HCT116 (cell line): ENCODE results near the gene NBAS. TPM values are rescaled to one million over a fixed set of nuclear protein-coding genes. Genes with fewer than 3 reads are reported as not detected.

Experiments
- ATAC-seq: fragments of 200-7000 bp; cut with Tn5 transposase; 2 replicates; pipeline ENCODE4 v1.9.1; 2020; ENCODE audit warnings: mild to moderate bottlenecking, moderate library complexity
- BruUV-seq: library from RNA; stranded (reverse); fragments of 400-500 nt; replicated peaks from 2 replicates; lab custom pipeline; 2021; lab: Mats Ljungman, UMichigan
- CTCF ChIA-PET: fragments of 300-600 bp; sonication (Branson Sonifier 250); formaldehyde crosslinking; loops from one replicate; lab custom pipeline; 2021; ENCODE audit warnings: antibody characterized with exemption; lab: Charles Lee
- POLR2A ChIA-PET: fragments of 300-600, 350-600 bp; sonication (Branson Sonifier 250); formaldehyde crosslinking; loops from one replicate; lab custom pipeline; 2021; ENCODE audit warnings: antibody characterized with exemption; lab: Charles Lee
- RAD21 ChIA-PET, 2 experiments: fragments of 300-600 bp; sonication (Branson Sonifier 250); formaldehyde crosslinking; loops; one replicate each; lab custom pipeline; 2023; ENCODE audit warnings: low total read pairs in 2 of 2; ENCODE audit not compliant: uncharacterized antibody in 2 of 2, unreplicated experiment in 2 of 2, low non-redundant PET in 1 of 2; lab: Charles Lee
- DNase-seq: peaks from one replicate; pipeline ENCODE4 v3.0.0-alpha.2; 2010; ENCODE audit warnings: low read depth, low spot score
- H2AFZ ChIP-seq: fragments of 200-600 bp; shearing (Covaris generic), sonication (generic); 2 replicates; pipeline ENCODE4 v1.6.1; 2017; ENCODE audit warnings: low read depth, mixed run types, mixed read lengths, antibody characterized with exemption, low read length; ENCODE audit not compliant: poor library complexity, severe bottlenecking
- H3K27ac ChIP-seq: 2 replicates; pipeline ENCODE4 v1.5.1; 2012; ENCODE audit warnings: low read depth, low read length
- H3K27me3 ChIP-seq: fragments of 200-600 bp; sonication (generic); 2 replicates; pipeline ENCODE4 v1.6.1; 2016; ENCODE audit warnings: mixed run types, low read length, mixed read lengths; ENCODE audit not compliant: insufficient read depth
- H3K36me3 ChIP-seq, 2 experiments: fragments of 200-500 bp in 1 of 2; fragments of 200-600 bp in 1 of 2; sonication (Bioruptor generic) in 1 of 2; sonication (generic) in 1 of 2; 2 replicates each; pipeline versions ENCODE4 v1.5.1 to v1.6.1; 2014 to 2016; ENCODE audit warnings: low read length in 2 of 2, inconsistent platforms in 1 of 2, mixed read lengths in 1 of 2, mixed run types in 1 of 2; ENCODE audit not compliant: insufficient read depth in 2 of 2, control insufficient read depth in 1 of 2
- H3K4me1 ChIP-seq, 2 experiments: fragments of 200-600 bp in 1 of 2; sonication (generic) in 1 of 2; 2 replicates each; pipeline versions ENCODE4 v1.5.1 to v1.6.1; 2012 to 2017; ENCODE audit warnings: low read length in 2 of 2, inconsistent platforms in 1 of 2, mild to moderate bottlenecking in 1 of 2, mixed read lengths in 1 of 2, mixed run types in 1 of 2, moderate library complexity in 1 of 2; ENCODE audit not compliant: insufficient read depth in 2 of 2, control insufficient read depth in 1 of 2
- H3K4me2 ChIP-seq: fragments of 200-600 bp; sonication (generic); 2 replicates; pipeline ENCODE4 v1.6.1; 2017; ENCODE audit warnings: mixed run types, low read length, mixed read lengths
- H3K4me3 ChIP-seq, 2 experiments: fragments of 200-600 bp in 1 of 2; sonication (generic) in 1 of 2; replicated peaks in 1 of 2; 2 replicates each; pipeline ENCODE4 v1.5.1; 2011 to 2016; ENCODE audit warnings: low read length in 2 of 2, control low read depth in 1 of 2, low read depth in 1 of 2, mild to moderate bottlenecking in 1 of 2, mixed read lengths in 1 of 2, mixed run types in 1 of 2
- H3K79me2 ChIP-seq: fragments of 200-600 bp; sonication (generic); 2 replicates; pipeline ENCODE4 v1.6.1; 2017; ENCODE audit warnings: mild to moderate bottlenecking, mixed run types, low read length, moderate library complexity, mixed read lengths; ENCODE audit not compliant: insufficient read depth
- H3K9ac ChIP-seq: fragments of 200-600 bp; sonication (generic); 2 replicates; pipeline ENCODE4 v1.6.1; 2016; ENCODE audit warnings: low read length, mixed read lengths
- H3K9me2 ChIP-seq: fragments of 200-600 bp; sonication (generic), shearing (Covaris generic); 2 replicates; pipeline ENCODE4 v1.6.1; 2017; ENCODE audit warnings: mixed run types, mild to moderate bottlenecking, moderate library complexity; ENCODE audit not compliant: insufficient read depth
- H3K9me3 ChIP-seq, 2 experiments: fragments of 200-500 bp in 1 of 2; fragments of 200-600 bp in 1 of 2; sonication (Bioruptor generic) in 1 of 2; sonication (generic) in 1 of 2; 2 replicates each; pipeline ENCODE4 v1.6.1; 2014 to 2017; ENCODE audit warnings: low read length in 2 of 2, mixed read lengths in 2 of 2, inconsistent platforms in 1 of 2, low read depth in 1 of 2, mild to moderate bottlenecking in 1 of 2, mixed run types in 1 of 2, moderate library complexity in 1 of 2; ENCODE audit not compliant: control insufficient read depth in 1 of 2, insufficient read depth in 1 of 2
- H4K20me1 ChIP-seq: fragments of 200-600 bp; sonication (generic), shearing (Covaris generic); 2 replicates; pipeline ENCODE4 v1.6.1; 2017; ENCODE audit warnings: mixed run types, mild to moderate bottlenecking, moderate library complexity; ENCODE audit not compliant: insufficient read depth
- CBX3 ChIP-seq: IDR thresholded peaks from 2 replicates; pipeline ENCODE4 v1.6.1; 2012; ENCODE audit warnings: low read depth
- CEBPB ChIP-seq: IDR thresholded peaks from 2 replicates; pipeline ENCODE4 v1.6.1; 2012; ENCODE audit warnings: low read depth
- EGR1 ChIP-seq: IDR thresholded peaks from 2 replicates; pipeline ENCODE4 v1.6.1; 2012; ENCODE audit warnings: low read depth
- ELF1 ChIP-seq: IDR thresholded peaks from 2 replicates; pipeline ENCODE4 v1.6.1; 2012; ENCODE audit warnings: low read depth, borderline replicate concordance
- EZH2phosphoT487 ChIP-seq: fragments of 200-600 bp; IDR thresholded peaks from 2 replicates; pipeline ENCODE4 v1.6.1; 2018; ENCODE audit warnings: antibody characterized with exemption, borderline replicate concordance
- FOSL1 ChIP-seq: IDR thresholded peaks from 2 replicates; pipeline ENCODE4 v1.6.1; 2012; ENCODE audit warnings: low read depth
- POLR2A ChIP-seq: IDR thresholded peaks from 2 replicates; pipeline ENCODE4 v1.7.0; 2011; ENCODE audit warnings: borderline replicate concordance; ENCODE audit not compliant: insufficient read depth, insufficient read length; ENCODE audit errors: extremely low read depth
- POLR2AphosphoS5 ChIP-seq: IDR thresholded peaks from 2 replicates; pipeline ENCODE4 v1.6.1; 2011; ENCODE audit warnings: mild to moderate bottlenecking, low read depth, low read length, moderate library complexity
- SIN3A ChIP-seq: IDR thresholded peaks from 2 replicates; pipeline ENCODE4 v1.6.1; 2012; ENCODE audit warnings: low read depth
- SP1 ChIP-seq: IDR thresholded peaks from 2 replicates; pipeline ENCODE4 v1.6.1; 2012; ENCODE audit warnings: low read depth
- SRF ChIP-seq: IDR thresholded peaks from 2 replicates; pipeline ENCODE4 v1.6.1; 2012; ENCODE audit warnings: low read depth
- TCF7L2 ChIP-seq: IDR thresholded peaks from 2 replicates; pipeline ENCODE4 v1.7.0; 2011; ENCODE audit warnings: borderline replicate concordance, inconsistent platforms; ENCODE audit not compliant: insufficient read depth, insufficient read length; ENCODE audit errors: extremely low read depth
- YY1 ChIP-seq: IDR thresholded peaks from 2 replicates; pipeline ENCODE4 v1.6.1; 2011; ENCODE audit warnings: low read length, low read depth, moderate library complexity, mild to moderate bottlenecking; ENCODE audit not compliant: insufficient replicate concordance; ENCODE audit errors: extremely low read depth
- ZFX ChIP-seq: fragments of 450-650 bp; IDR thresholded peaks from 2 replicates; pipeline ENCODE4 v1.6.1; 2017
- ZNF274 ChIP-seq: fragments of 200-500 bp; sonication (Bioruptor generic); IDR thresholded peaks from 2 replicates; pipeline ENCODE4 v1.6.1; 2014; ENCODE audit warnings: mild to moderate bottlenecking, low read depth, low read length, inconsistent platforms
- intact Hi-C: fragments of 100-400 bp; cut with micrococcal nuclease; formaldehyde crosslinking; loops from 2 replicates; pipeline ENCODE4 v1.10.0; 2022
- total RNA-seq: library from RNA; stranded (reverse); gene quantifications from one replicate; pipeline ENCODE4 v1.2.1, GENCODE V29; 2021; ENCODE audit not compliant: unreplicated experiment
- TF ChIP-seq, protein P1 (sequence below): IDR thresholded peaks from 2 replicates; pipeline ENCODE4 v1.6.1; 2011; ENCODE audit warnings: mild to moderate bottlenecking, low read length, moderate library complexity; ENCODE audit not compliant: insufficient replicate concordance; ENCODE audit errors: extremely low read depth
- TF ChIP-seq, protein P2 (sequence below): IDR thresholded peaks from 2 replicates; pipeline ENCODE4 v1.6.1; 2012
- TF ChIP-seq, protein P3 (sequence below): IDR thresholded peaks from 2 replicates; pipeline ENCODE4 v1.6.1; 2012; ENCODE audit warnings: low read depth
- TF ChIP-seq, protein P4 (sequence below): IDR thresholded peaks from 2 replicates; pipeline ENCODE4 v1.6.1; 2012
- TF ChIP-seq, protein P5 (sequence below), 3 experiments: fragments of 200-600 bp in 1 of 3; sonication (generic) in 1 of 3; IDR thresholded peaks in 2 of 3; conservative IDR thresholded peaks in 1 of 3; 2 replicates each; pipeline ENCODE4 v1.5.1; 2012 to 2017; ENCODE audit warnings: low read depth in 2 of 3, low read length in 2 of 3, antibody characterized with exemption in 1 of 3, borderline replicate concordance in 1 of 3, control low read depth in 1 of 3, mild to moderate bottlenecking in 1 of 3, mixed read lengths in 1 of 3, mixed run types in 1 of 3, moderate library complexity in 1 of 3; ENCODE audit not compliant: insufficient read depth in 1 of 3

NBAS gene
- total RNA-seq, 1 experiment from 2014 or later: 32.8 TPM

DNA sequence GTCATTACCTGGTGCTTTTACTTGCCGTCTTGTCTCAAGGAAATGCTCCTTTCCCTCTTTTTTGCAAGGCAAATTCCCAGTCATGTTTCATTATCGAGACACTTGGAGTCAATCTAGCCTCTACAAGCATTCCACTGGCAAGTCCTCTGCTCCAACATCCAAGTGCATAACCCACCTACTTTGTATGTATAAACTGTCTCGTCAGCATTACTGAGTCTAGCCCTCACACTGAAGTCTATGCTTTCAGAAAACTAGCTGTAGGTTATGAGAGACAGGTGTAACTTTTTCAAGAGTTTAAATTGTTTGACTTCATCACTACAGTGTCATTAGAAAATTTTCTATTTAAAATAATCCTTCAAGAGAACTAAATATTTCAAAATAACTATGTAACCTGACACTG, 319.2 kb downstream of the NBAS start:
- H3K9ac ChIP-seq: no peak overlapping the region
- no peak for ATAC-seq
- no peaks in the 10 kb centered on the region for H3K79me2 ChIP-seq
- TF ChIP-seq POLR2AphosphoS5: no peak
- TF ChIP-seq, protein P1, sequence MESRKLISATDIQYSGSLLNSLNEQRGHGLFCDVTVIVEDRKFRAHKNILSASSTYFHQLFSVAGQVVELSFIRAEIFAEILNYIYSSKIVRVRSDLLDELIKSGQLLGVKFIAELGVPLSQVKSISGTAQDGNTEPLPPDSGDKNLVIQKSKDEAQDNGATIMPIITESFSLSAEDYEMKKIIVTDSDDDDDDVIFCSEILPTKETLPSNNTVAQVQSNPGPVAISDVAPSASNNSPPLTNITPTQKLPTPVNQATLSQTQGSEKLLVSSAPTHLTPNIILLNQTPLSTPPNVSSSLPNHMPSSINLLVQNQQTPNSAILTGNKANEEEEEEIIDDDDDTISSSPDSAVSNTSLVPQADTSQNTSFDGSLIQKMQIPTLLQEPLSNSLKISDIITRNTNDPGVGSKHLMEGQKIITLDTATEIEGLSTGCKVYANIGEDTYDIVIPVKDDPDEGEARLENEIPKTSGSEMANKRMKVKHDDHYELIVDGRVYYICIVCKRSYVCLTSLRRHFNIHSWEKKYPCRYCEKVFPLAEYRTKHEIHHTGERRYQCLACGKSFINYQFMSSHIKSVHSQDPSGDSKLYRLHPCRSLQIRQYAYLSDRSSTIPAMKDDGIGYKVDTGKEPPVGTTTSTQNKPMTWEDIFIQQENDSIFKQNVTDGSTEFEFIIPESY: no peak
- no peak for TF ChIP-seq ZNF274
- TF ChIP-seq SP1: no peak
- TF ChIP-seq CEBPB: no peak
- TF ChIP-seq, protein P2, sequence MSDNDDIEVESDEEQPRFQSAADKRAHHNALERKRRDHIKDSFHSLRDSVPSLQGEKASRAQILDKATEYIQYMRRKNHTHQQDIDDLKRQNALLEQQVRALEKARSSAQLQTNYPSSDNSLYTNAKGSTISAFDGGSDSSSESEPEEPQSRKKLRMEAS: no peak
- no peak for TF ChIP-seq CBX3
- no peak for TF ChIP-seq SRF
- TF ChIP-seq, protein P3, sequence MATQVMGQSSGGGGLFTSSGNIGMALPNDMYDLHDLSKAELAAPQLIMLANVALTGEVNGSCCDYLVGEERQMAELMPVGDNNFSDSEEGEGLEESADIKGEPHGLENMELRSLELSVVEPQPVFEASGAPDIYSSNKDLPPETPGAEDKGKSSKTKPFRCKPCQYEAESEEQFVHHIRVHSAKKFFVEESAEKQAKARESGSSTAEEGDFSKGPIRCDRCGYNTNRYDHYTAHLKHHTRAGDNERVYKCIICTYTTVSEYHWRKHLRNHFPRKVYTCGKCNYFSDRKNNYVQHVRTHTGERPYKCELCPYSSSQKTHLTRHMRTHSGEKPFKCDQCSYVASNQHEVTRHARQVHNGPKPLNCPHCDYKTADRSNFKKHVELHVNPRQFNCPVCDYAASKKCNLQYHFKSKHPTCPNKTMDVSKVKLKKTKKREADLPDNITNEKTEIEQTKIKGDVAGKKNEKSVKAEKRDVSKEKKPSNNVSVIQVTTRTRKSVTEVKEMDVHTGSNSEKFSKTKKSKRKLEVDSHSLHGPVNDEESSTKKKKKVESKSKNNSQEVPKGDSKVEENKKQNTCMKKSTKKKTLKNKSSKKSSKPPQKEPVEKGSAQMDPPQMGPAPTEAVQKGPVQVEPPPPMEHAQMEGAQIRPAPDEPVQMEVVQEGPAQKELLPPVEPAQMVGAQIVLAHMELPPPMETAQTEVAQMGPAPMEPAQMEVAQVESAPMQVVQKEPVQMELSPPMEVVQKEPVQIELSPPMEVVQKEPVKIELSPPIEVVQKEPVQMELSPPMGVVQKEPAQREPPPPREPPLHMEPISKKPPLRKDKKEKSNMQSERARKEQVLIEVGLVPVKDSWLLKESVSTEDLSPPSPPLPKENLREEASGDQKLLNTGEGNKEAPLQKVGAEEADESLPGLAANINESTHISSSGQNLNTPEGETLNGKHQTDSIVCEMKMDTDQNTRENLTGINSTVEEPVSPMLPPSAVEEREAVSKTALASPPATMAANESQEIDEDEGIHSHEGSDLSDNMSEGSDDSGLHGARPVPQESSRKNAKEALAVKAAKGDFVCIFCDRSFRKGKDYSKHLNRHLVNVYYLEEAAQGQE: no peak
- TF ChIP-seq YY1: no peak
- TF ChIP-seq, protein P4, sequence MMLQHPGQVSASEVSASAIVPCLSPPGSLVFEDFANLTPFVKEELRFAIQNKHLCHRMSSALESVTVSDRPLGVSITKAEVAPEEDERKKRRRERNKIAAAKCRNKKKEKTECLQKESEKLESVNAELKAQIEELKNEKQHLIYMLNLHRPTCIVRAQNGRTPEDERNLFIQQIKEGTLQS: no peak
- TF ChIP-seq, protein P5, sequence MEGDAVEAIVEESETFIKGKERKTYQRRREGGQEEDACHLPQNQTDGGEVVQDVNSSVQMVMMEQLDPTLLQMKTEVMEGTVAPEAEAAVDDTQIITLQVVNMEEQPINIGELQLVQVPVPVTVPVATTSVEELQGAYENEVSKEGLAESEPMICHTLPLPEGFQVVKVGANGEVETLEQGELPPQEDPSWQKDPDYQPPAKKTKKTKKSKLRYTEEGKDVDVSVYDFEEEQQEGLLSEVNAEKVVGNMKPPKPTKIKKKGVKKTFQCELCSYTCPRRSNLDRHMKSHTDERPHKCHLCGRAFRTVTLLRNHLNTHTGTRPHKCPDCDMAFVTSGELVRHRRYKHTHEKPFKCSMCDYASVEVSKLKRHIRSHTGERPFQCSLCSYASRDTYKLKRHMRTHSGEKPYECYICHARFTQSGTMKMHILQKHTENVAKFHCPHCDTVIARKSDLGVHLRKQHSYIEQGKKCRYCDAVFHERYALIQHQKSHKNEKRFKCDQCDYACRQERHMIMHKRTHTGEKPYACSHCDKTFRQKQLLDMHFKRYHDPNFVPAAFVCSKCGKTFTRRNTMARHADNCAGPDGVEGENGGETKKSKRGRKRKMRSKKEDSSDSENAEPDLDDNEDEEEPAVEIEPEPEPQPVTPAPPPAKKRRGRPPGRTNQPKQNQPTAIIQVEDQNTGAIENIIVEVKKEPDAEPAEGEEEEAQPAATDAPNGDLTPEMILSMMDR (IDR thresholded peaks at IDR 0.05 in 2 of 3, conservative IDR thresholded peaks at IDR 0.05 in 1 of 3; ENCODE audit: borderline replicate concordance in 1 of 3, insufficient read depth in 1 of 3, low read depth in 2 of 3, low read length in 2 of 3): no peak
- TF ChIP-seq ZFX: no peak
- TF ChIP-seq FOSL1: no peak
- no peak for TF ChIP-seq EZH2phosphoT487
- TF ChIP-seq POLR2A: no peak
- TF ChIP-seq EGR1: no peak
- TF ChIP-seq ELF1: no peak
- TF ChIP-seq TCF7L2: no peak
- no peak for TF ChIP-seq SIN3A
- ChIA-PET CTCF (no interaction called here), POLR2A (no interaction called here), RAD21 (no interaction called here)
- intact Hi-C loops: no loop called here
- H3K4me1 ChIP-seq: peaks cover 0 to 4% of the 10 kb centered on the region in 2 experiments; a peak in 2 of 4 replicates
- no peak overlapping the region for H3K27ac ChIP-seq
- no peaks in the 10 kb centered on the region for H3K36me3 ChIP-seq
- no peaks in the 10 kb centered on the region for H3K9me2 ChIP-seq
- BruUV-seq: no TSS peak
- no peaks in the 10 kb centered on the region for H4K20me1 ChIP-seq
- no peaks in the 10 kb centered on the region for H3K9me3 ChIP-seq
- no peaks in the 10 kb centered on the region for H3K27me3 ChIP-seq
- no peak overlapping the region for H3K4me3 ChIP-seq
- no peak for DNase-seq
- H3K4me2 ChIP-seq: no peak overlapping the region
- no peak overlapping the region for H2AFZ ChIP-seq
